Panc1 (cell line): ENCODE data around the gene RHPN2. TPM values are rescaled to one million over a fixed set of nuclear protein-coding genes. Genes with fewer than 3 reads are reported as not detected.

Experiments used
- ATAC-seq: fragments of 200-7000 bp; cut with Tn5 transposase; 2 replicates; pipeline ENCODE4 v1.9.1; 2020; ENCODE audit warnings: mild to moderate bottlenecking, moderate library complexity
- BruUV-seq: library from RNA; stranded (reverse); fragments of 400-500 nt; replicated peaks from 2 replicates; lab custom pipeline; 2021; lab: Mats Ljungman, UMichigan
- CTCF ChIA-PET: fragments of 300-600 bp; sonication (Branson Sonifier 250); formaldehyde crosslinking; loops from one replicate; lab custom pipeline; 2022; ENCODE audit warnings: antibody characterized with exemption; lab: Charles Lee
- POLR2A ChIA-PET: fragments of 300-600 bp; sonication (Branson Sonifier 250); formaldehyde crosslinking; loops from one replicate; lab custom pipeline; 2022; ENCODE audit warnings: antibody characterized with exemption; lab: Charles Lee
- DNase-seq: peaks from one replicate; pipeline ENCODE4 v3.0.0-alpha.2; 2010; ENCODE audit warnings: low read depth, low spot score
- H3K27ac ChIP-seq: 2 replicates; pipeline ENCODE4 v1.5.1; 2011; ENCODE audit warnings: mild to moderate bottlenecking, low read length, inconsistent platforms
- H3K27me3 ChIP-seq: fragments of 200-500 bp; sonication (Bioruptor generic); 2 replicates; pipeline ENCODE4 v1.6.0; 2014; ENCODE audit warnings: low read length, inconsistent platforms; ENCODE audit not compliant: control insufficient read depth, insufficient read depth
- H3K36me3 ChIP-seq: fragments of 200-500 bp; sonication (Bioruptor generic); 2 replicates; pipeline ENCODE4 v1.5.1; 2014; ENCODE audit warnings: inconsistent platforms, mild to moderate bottlenecking, low read length, moderate library complexity; ENCODE audit not compliant: control insufficient read depth, insufficient read depth
- H3K4me1 ChIP-seq: 2 replicates; pipeline ENCODE4 v1.5.1; 2011; ENCODE audit warnings: inconsistent platforms, mild to moderate bottlenecking, low read length, moderate library complexity; ENCODE audit not compliant: control insufficient read depth, insufficient read depth
- H3K4me3 ChIP-seq, 2 experiments: 2 replicates each; pipeline ENCODE4 v1.5.1; 2011 to 2012; ENCODE audit warnings: low read depth in 2 of 2, low read length in 2 of 2, mild to moderate bottlenecking in 2 of 2, inconsistent platforms in 1 of 2, moderate library complexity in 1 of 2
- H3K9me3 ChIP-seq: fragments of 200-500 bp; sonication (Bioruptor generic); 2 replicates; pipeline ENCODE4 v1.5.1; 2014; ENCODE audit warnings: low read depth, mild to moderate bottlenecking, inconsistent platforms, low read length, moderate library complexity; ENCODE audit not compliant: control insufficient read depth, insufficient read depth
- CTCF ChIP-seq: fragments of 450-650 bp; IDR thresholded peaks from 2 replicates; pipeline ENCODE4 v1.5.1; 2017; ENCODE audit warnings: mild to moderate bottlenecking
- POLR2AphosphoS5 ChIP-seq: IDR thresholded peaks from 2 replicates; pipeline ENCODE4 v1.6.1; 2012; ENCODE audit warnings: mild to moderate bottlenecking, low read depth, low read length, moderate library complexity
- SIN3A ChIP-seq: IDR thresholded peaks from 2 replicates; pipeline ENCODE4 v1.6.1; 2012; ENCODE audit warnings: low read depth, mild to moderate bottlenecking, low read length, moderate library complexity, borderline replicate concordance; ENCODE audit not compliant: insufficient read depth
- TCF7L2 ChIP-seq: IDR thresholded peaks from 2 replicates; pipeline ENCODE4 v1.6.1; 2011; ENCODE audit warnings: mild to moderate bottlenecking, low read depth, low read length, inconsistent platforms
- in situ Hi-C: cut with HindIII; loops from 2 replicates; pipeline ENCODE4 v1.10.0; 2016; ENCODE audit warnings: low sequenced_read_pairs, low pct_unique_long_range_greater_than_20kb
- intact Hi-C: fragments of 100-400 bp; cut with micrococcal nuclease; formaldehyde crosslinking; loops from one replicate; pipeline ENCODE4 v1.10.0; 2022; ENCODE audit not compliant: unreplicated experiment
- total RNA-seq: library from RNA; stranded (reverse); gene quantifications from one replicate; pipeline ENCODE4 v1.2.1, GENCODE V29; 2021; ENCODE audit not compliant: unreplicated experiment
- TF ChIP-seq, protein P1 (sequence below), 2 experiments: IDR thresholded peaks; 2 replicates each; pipeline ENCODE4 v1.6.1; 2011 to 2012; ENCODE audit warnings: low read depth in 2 of 2, control low read depth in 1 of 2, low read length in 1 of 2, mild to moderate bottlenecking in 1 of 2, moderate library complexity in 1 of 2; ENCODE audit not compliant: insufficient read depth in 1 of 2

The RHPN2 gene
- total RNA-seq, 1 experiment from 2014 or later: 227 TPM

DNA sequence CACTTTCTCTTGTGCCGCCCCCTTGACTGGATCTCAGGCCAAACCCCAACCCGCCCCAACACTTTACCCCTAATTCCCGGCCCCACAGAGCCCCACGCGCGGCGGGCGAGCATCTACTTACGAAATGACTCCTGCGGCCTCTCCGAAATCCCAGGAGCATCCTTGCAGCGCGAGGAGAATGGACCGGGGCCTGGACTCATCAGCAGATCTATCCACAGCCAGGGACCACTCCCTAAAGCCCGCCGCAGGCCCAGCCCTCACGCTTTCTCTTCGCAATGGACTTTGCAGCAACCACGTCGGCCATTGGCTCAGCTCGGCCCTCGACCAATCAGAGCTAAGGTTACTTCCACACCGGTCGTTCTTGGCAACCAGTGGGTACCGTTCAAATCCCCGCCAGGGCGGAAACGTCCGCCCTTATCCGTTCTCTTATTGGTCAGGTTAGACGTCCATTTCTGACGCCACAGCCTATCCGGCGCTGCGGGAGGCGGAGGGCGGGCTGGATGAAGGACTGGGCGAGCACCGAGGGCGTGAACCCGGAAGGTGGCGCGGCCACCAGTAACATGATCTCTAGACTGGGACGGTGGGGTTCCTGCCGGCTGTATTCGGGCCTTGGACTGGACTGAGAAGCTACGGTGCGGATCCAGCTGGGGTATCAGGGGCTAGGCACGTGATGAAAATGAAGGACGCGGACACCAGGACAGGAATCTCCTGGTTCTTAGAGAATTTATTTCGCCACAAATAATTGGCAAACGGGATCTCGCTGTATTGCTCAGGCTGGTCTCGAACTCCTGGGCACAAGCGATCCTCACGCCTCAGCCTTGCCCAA, 92.8 kb downstream of the RHPN2 start, which contains the start of the genes CEP89 and FAAP24:
TSS of gene CEP89 (minus strand) at position 244 of the 826 bp plus-strand sequence. CDS start at position 160, 84 bp downstream.
TSS of gene FAAP24 (plus strand) at position 528 of the 826 bp plus-strand sequence. CDS start 955 bp downstream, outside the sequence.
- Histone ChIP-seq H3K4me1 (peaks cover 9% of the 10 kb centered on the region; the same call in 1 of the 2 replicates), H3K27ac (peak within 1 kb of the TSS; percentile 95), H3K9me3 (no peaks in the 10 kb centered on the region), H3K36me3 (peaks cover 8% of the 10 kb centered on the region; the same call in 1 of the 2 replicates), H3K27me3 (no peaks in the 10 kb centered on the region), H3K4me3 (peak within 1 kb of the TSS; percentile 52 to 85)
- TF ChIP-seq, protein P1, sequence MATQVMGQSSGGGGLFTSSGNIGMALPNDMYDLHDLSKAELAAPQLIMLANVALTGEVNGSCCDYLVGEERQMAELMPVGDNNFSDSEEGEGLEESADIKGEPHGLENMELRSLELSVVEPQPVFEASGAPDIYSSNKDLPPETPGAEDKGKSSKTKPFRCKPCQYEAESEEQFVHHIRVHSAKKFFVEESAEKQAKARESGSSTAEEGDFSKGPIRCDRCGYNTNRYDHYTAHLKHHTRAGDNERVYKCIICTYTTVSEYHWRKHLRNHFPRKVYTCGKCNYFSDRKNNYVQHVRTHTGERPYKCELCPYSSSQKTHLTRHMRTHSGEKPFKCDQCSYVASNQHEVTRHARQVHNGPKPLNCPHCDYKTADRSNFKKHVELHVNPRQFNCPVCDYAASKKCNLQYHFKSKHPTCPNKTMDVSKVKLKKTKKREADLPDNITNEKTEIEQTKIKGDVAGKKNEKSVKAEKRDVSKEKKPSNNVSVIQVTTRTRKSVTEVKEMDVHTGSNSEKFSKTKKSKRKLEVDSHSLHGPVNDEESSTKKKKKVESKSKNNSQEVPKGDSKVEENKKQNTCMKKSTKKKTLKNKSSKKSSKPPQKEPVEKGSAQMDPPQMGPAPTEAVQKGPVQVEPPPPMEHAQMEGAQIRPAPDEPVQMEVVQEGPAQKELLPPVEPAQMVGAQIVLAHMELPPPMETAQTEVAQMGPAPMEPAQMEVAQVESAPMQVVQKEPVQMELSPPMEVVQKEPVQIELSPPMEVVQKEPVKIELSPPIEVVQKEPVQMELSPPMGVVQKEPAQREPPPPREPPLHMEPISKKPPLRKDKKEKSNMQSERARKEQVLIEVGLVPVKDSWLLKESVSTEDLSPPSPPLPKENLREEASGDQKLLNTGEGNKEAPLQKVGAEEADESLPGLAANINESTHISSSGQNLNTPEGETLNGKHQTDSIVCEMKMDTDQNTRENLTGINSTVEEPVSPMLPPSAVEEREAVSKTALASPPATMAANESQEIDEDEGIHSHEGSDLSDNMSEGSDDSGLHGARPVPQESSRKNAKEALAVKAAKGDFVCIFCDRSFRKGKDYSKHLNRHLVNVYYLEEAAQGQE (IDR thresholded peaks at IDR 0.05; ENCODE audit: insufficient read depth in 1 of 2, low read depth in 2 of 2, low read length in 1 of 2): peak in 1 of 2 experiments; percentile 42; a peak in 1 of 4 replicates
- TF ChIP-seq TCF7L2 (peak; percentile 95), POLR2AphosphoS5 (peak; percentile 98), CTCF (no peak), SIN3A (peak; percentile 96)
- intact Hi-C loops (no loop called here), in situ Hi-C loops (no loop called here)
- ATAC-seq (peak; percentile 97), DNase-seq (peak; percentile 100)
- ChIA-PET POLR2A (interaction anchor here (0.6 to 0.8 kb wide), 3 partner anchors 60 to 235 kb away, joined by 3 to 5 read pairs (median 5); no protein-coding TSS in a partner anchor), CTCF (interaction anchor here (0.7 kb wide), 1 partner anchor 72 kb away, joined by 3 read pairs; no protein-coding TSS in a partner anchor)
- no TSS peak for BruUV-seq

- H3K4me3 ChIP-seq: peak overlapping the region; percentile 52 to 85
- intact Hi-C loops (no loop called here), in situ Hi-C loops (no loop called here)
- DNase-seq (no peak), ATAC-seq (0 out of 2 replicates have a peak, but pooled peaks have one; percentile 0)
- H3K36me3 ChIP-seq: peaks cover 4% of the 10 kb centered on the region; the same call in 1 of the 2 replicates
- TF ChIP-seq POLR2AphosphoS5 (no peak), TCF7L2 (no peak), SIN3A (no peak), CTCF (no peak)
- TF ChIP-seq, protein P1 (IDR thresholded peaks at IDR 0.05; ENCODE audit: insufficient read depth in 1 of 2, low read depth in 2 of 2, low read length in 1 of 2): no peak
- no peaks in the 10 kb centered on the region for H3K27me3 ChIP-seq
- H3K4me1 ChIP-seq: peaks cover 9% of the 10 kb centered on the region; the same call in 1 of the 2 replicates
- ChIA-PET CTCF (no interaction called here), POLR2A (interaction anchor here (0.6 to 0.7 kb wide), 3 partner anchors 59 to 390 kb away, joined by 5 read pairs; partner anchors contain the start of gene PDCD5)
- TSS peak; percentile 82 for BruUV-seq
- H3K27ac ChIP-seq: peak overlapping the region; percentile 55
- H3K9me3 ChIP-seq: no peaks in the 10 kb centered on the region
Measured at GRCh38 chr19:32971012-32971595, 93.6 kb downstream of the RHPN2 start.
